Stimulated activated CD8-positive, alpha-beta memory T cell treated with anti-CD3 and anti-CD28 coated beads, Interleukin-4, amount 100 ng/mL, for 4 hours (primary cell): ENCODE measurements around the gene CORIN.

Experiments
- DNase-seq, 2 donors: peaks; one replicate each; pipeline ENCODE4 v3.0.0-alpha.2; 2020; ENCODE audit warnings: low read depth in 2 of 2, low spot score in 1 of 2

The CORIN gene, protein sequence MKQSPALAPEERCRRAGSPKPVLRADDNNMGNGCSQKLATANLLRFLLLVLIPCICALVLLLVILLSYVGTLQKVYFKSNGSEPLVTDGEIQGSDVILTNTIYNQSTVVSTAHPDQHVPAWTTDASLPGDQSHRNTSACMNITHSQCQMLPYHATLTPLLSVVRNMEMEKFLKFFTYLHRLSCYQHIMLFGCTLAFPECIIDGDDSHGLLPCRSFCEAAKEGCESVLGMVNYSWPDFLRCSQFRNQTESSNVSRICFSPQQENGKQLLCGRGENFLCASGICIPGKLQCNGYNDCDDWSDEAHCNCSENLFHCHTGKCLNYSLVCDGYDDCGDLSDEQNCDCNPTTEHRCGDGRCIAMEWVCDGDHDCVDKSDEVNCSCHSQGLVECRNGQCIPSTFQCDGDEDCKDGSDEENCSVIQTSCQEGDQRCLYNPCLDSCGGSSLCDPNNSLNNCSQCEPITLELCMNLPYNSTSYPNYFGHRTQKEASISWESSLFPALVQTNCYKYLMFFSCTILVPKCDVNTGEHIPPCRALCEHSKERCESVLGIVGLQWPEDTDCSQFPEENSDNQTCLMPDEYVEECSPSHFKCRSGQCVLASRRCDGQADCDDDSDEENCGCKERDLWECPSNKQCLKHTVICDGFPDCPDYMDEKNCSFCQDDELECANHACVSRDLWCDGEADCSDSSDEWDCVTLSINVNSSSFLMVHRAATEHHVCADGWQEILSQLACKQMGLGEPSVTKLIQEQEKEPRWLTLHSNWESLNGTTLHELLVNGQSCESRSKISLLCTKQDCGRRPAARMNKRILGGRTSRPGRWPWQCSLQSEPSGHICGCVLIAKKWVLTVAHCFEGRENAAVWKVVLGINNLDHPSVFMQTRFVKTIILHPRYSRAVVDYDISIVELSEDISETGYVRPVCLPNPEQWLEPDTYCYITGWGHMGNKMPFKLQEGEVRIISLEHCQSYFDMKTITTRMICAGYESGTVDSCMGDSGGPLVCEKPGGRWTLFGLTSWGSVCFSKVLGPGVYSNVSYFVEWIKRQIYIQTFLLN

DNA sequence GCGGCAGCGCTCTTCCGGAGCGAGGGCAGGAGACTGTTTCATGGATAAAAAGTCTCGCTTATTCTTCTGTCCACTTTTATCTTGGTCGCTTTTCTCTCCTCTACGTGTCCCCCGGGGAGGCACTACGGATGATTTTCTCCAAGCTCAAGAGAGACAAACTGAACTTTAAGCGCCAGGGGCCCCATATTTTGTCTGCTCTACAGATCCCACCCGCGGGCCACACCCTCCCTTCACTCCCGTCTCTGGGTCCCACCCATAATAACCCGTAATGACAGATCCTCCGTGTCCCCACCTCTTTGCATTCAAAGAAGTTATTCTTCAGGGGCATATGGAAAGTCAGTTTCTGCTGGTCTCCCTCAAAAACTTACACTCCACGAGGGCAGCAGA lies at the start of gene CORIN:
Gene CORIN (minus strand): TSS at position 160 of the 387 bp plus-strand sequence. CDS start 118 bp downstream, at position 42.
- no peak for DNase-seq

DNA sequence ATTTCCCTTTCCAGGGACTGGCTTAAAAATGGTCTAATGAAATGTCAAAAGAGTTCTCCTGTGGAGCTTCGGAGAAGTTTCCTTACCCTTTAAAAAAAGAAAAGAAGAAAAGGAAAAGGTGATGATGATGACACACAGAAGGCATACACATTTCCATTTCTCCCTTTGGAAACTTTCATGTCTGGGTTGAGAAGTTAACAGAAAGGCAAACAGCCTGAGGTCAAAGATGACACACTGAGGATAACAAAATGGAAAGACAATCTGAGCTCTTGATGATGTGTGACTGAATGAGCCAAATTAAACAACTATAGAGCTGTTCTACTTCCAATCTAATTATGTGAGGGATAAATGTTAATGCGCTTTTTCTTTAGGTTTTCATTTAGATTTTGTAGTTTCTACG lies 44.4 kb upstream of the CORIN start:
- no peak for DNase-seq

DNA sequence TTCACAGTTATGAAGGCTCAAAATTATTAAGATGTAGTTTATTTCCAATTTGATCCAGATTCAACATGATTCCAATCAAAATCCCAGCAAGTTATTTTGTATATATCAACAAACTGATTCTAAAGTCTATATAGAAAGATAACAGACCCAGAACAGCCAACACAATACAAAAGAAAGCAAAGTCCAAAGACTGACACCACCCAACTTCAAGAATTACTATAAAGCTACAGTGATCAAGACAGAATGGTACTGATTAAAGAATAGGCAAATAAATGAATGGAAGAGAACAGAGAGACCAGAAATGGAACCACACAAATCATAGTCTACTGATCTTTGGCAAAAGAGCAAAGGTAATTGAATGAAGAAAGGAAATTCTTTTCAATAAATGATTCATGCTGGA lies 41.6 kb upstream of the CORIN start:
- DNase-seq = no peak

DNA sequence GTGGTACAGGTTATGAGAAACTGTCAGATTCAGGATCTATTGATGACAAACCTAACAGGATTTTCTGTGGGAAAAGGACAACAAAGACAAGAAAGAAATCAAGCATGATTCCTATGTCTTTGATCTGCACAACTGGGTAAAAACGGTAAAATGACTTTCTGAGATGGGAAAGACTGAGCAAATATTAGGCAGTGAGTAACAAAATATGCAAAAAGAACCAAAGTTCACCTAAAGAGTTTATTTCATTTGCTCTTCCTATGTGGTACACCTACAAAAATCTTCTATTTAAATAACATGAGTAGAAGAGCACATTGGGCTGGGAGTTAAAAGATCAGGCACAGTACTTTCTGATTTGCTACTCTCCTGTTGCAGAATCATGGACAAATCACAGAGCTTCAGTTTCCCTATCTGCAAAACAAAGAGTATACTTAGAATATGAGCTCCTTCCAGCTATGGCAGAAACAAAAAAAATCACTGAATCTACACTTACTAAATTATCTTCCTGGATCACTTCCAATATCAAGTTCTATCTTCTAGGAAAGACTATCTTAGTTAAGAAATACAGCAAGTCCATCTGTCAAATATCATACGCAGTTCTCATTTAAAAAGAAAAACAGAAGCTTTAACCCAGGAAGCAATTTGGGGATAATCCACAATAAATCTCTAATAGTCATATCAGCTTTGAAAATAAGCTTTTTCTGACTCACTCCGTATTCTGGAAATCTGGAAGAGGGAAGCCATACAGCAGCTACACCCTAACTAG lies 39.1 kb upstream of the CORIN start:
- DNase-seq = no peak

DNA sequence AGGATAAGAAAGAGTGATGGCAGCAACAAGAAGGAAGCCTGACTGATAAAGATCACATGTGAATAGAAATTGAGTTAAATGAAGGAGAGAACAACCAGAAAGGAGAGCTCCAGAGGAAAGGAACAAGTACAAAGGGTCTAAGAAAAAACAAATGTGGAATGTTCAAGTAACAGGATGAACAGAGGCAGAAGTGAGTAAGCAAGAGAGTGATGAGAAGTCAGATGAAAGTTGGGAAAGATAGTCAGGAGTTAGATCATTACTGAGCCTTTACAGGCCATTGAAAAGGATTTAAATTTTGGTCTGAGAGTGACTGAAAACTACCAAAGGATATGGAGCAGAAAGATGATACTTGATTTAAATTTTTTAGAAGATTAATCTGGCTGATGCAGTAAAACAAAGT lies 38.4 kb upstream of the CORIN start:
- DNase-seq = no peak

DNA sequence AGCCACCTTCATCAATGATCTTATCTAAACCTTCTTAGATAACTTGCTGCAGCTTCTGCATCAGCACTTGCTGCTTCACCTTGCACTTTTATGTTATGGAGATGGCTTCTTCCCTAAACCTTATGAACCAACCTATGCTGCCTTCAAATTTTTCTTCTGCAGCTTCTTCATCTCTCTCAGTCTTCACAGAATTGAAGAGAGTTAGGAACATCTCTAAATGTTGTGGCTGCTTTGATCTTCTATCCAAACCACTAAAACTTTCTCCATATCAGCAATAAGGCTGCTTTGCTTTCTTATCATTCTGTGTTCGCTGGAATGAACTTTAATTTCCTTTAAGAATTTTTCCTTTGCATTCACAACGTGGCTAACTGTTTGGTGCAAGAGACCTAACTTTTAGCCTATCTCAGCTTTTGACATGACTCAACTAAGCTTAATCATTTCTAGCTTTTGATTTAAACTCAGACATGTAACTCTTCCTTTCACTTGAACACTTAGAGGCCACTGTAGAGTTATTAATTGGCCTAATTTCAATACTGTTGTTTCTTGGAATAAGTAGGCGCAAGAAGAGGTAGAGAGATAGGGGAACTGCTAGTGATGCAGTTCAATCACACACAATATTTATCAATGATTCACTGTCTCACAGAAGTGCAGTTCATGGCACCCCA lies 36.1 kb upstream of the CORIN start:
- no peak for DNase-seq

DNA sequence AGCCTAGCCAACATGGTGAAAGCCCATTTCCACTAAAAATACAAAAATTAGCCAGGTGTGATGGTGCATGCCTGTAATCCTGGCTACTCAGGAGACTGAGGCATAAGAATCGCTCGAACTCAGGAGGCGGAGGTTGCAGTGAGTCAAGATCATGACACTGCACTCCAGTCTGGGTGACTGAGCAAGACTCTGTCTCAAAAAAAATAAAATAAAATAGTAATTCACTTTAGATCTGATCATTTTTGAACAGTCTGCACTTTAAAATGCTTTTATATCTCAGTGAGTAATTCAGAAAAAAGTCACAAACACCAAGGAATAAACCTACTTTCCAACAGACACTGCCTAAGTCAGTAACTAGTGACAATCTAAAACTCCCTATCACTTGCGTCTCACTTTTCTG lies 25.6 kb upstream of the CORIN start:
- no peak for DNase-seq

DNA sequence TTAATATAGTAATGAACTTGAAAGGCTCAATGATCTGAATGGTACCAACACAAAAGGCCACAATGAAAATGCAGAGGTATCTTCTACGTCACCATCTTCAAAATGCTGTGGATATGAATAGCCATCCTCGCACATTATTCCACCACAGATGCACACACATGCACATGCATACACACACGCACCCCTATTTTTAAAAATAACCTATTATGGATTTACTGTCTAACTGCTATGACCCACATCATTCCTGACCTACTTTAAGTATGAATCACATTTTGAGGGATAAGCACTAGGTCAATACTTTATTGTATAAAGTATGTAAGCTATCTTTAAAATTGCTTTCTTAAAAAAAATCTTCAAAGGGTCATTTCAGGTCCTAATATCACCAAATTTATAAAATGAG lies 24.4 kb upstream of the CORIN start:
- DNase-seq = no peak

DNA sequence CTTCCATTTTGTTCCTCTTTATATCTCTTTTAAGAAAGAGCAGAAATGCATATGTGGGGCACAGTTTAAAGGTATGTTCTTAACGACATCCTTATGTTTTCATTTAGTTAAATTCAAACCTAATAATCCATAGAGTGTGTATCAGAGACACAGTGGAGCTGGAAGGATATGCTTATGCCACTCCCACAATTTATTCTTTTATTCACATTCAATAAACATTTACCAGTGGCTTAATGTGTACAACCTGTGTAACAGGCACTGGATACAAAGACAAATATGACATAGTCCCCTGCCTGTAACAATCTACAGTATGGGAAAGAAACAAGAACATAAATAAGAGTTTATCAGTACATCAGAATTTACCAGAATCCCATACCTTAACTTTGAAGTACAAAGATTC lies 22.4 kb upstream of the CORIN start:
- no peak for DNase-seq

DNA sequence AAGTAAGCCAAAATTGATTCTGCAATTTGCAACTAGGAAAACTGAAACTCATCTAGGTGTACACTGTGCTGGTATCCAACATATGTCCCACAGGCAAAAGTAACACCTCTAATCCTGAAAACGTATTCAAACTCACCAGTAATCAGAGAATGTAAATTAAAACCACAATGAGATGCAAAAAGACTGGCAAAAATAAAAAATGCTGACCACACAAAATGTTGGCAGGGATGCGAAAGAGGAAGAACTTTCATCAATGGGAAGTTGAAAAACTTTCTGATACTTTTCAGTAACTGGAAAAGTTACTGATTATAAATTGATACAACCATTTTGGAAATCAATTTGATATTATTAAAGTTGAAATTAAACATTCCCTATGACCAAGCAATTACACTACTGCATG lies 20.1 kb upstream of the CORIN start:
- DNase-seq = no peak

DNA sequence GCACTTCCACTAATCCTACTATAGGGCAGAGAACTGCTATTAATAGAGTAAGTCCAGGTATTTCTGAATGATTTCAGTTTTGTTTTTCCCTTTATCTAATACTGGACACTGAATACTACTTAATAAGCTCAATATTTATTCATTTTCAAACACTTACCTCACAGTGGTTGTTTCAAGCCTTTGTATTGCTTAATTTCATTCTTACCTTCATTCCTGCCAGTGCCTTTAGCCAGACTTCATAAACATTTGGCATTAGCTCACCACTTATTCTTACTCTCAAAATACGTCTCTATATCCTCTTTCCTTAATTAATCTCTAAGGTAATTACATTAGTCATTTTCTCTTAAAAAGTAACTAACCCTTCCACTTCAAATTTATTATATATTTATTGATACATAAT lies 18.8 kb upstream of the CORIN start:
- no peak for DNase-seq

DNA sequence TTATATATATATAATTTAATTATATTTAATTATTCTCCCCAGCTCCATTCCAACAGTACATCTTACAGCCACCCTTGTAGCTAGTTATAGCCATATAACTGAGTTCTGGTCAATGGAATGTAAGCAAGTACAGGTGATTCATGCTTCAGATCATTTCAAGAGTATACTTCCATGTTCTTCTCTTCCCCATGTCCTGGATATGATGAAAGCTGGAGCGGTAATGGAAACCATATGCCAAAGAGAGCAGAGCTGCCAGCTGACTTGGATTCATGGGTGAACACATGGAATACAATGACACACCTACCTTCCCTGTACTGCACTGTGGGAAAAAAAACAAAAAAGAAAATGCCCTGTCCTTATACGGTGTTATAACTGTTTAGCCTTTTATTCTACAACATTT lies 17.5 kb upstream of the CORIN start:
- DNase-seq = no peak

DNA sequence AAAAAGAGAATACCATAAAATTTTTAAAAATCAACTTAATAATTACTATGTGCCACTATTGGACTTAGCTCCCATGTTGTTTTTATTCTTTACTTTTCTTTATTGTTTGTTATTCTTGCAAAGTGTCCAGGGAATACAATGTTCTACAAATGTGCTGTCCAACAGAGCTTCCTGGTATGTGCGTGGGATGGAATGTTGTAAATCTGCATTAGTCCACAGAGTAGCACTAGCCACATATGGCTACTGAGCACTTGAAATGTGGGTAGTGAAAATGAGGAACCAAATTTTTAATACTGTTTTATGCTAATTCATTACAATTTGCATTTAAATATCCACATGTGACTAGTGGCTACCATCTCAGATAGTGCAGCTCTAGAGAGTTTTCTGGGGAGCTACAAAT lies 14.3 kb upstream of the CORIN start:
- no peak for DNase-seq

DNA sequence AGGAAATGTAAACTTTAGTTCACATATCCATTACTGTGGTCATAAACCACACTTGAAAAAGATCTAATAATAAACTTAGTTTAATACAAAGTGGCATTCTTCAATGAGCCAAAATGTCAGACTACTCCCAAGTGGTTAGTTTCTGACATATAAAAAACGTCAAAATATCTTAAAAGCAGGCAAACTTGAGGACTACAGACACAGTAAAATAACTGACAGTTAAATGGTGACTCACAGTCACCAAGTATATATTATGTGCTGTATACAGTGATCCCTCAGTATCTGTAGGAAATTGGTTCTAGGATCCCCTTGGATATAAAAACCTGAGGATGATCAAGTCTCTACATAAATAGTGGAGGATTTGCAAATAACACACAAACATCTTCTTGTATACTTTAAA lies 11.6 kb upstream of the CORIN start:
- no peak for DNase-seq

DNA sequence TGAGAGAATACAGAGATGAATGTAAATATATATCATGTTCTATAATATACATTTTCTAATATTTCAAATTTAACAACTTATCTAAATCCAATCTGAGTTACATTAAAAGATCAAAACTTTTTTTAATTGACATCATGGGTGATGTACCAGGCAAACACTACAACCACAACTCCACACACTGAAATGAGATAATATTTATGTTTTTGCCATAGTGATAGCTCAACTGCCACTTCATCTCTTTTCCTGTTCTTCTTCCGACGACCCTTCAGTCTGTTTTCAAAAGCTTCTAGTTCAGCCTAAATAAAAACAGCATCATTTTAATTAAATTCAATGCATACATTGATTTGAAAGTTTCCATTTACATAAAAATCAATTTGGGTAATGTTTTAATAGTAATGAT lies 10.2 kb upstream of the CORIN start:
- no peak for DNase-seq

DNA sequence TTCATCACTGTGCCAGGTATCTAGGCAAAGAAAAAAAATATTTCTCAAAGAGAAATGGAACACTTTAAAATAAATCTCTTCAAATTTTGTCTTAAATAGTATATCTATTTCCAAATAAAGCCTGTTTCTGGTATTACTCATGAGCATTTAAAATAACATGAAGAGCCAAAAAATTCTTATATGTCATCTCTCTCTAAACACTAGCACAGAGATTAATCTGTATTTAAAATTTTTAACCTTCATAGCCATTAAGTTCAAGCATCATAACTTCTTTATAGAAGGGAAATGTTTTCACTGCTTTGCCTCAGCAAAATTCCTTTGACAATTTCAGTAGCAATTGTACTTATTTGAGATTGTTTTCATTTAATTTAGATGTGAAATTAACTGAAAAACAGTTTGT lies 5.1 kb upstream of the CORIN start:
- DNase-seq = no peak

DNA sequence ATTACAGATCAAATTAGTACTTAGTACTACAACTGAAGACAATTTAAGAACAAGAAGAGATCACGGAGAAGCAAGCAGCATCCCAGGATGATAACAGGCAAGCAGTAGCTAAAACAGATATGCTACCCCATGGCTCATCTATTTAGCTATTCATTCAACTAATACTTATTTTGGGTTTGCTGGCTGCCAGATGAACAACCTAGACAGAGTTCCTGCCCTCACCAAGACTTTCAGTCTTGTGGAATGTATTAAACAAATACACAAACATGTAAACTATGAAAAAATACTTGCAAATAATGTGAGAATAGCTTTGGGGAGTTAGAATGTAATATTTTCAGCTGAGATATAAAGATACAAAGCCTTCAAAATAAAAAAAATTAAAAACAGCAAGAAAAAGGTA lies 2.4 kb upstream of the CORIN start:
- no peak for DNase-seq

DNA sequence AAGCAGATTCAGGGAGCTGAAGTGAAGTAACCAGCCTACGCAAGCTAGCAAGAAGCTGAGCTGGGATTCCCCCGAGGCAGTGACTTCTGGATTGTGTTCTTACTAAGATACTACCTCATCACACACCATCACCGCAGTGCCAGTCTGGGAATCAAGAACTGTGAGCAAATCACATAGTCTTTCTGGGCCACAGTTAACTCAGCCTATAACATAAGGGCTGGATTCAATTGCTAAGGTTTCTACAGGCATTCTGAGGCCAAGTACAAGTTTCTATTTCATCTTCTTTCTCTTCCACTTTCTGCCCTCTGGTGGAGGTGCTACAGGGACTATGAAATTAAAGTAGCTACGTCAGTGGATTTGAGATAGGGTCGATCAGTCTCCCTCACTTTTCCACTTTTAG lies 1.4 kb upstream of the CORIN start:
- no peak for DNase-seq

DNA sequence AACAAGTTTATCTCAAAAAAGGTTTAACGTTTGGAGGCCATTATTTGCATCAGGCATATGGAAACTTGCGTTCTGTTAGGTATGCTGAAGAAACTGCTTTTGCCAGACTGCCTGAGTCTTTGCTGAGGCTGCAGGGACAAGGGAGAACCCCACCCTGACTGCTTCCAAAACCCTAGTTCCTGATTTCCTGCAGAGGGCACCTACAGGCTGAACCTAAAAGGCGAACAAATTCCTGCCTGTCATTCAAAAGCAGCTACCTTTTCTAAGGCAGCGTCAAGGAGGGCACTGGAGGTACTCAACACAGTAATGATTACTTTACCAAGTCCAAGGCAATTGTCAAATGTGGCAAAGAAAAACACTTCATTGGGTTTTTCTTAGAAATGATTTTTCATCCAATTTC lies 578 bp upstream of the CORIN start:
- DNase-seq = no peak

DNA sequence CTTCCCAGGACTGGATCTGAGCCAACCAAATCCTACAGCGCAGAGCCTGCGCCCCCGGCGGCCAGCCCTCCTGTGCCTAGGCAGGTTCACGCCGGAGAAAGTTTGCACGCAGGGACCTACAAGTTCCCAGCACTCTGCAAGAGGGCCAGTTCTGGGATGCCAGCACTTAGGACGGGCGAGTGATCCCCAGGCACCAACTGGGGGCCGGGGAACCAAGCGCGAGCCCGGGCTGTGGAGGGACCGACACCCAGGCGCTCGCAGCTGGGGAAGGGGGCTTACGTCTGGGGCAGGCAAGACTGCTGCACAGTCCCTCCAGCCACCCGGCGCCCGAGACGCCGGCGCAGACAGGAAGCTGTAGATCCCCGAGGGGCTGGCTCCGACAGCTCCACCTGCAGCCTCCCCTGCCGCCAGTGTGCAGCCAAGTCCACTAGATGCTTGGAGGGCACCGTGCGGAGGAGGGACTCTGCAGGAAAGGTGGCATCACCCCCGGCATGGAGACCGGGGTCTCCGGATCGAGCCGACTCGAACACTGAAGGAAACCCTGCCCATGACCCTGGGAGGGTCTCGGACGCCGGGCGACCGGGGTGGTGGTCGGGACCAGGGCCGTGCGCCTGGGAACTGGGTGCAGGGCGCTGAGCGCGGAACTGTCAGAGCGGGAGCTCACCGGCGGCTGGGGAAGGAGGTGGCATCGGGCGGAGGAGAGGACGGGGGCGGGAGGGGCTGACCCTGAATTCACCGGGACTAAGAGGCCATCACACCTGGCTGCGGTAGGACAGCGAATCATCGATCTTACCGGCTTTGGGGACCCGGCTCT lies 566 bp downstream of the CORIN start:
- no peak for DNase-seq
